HCT116 (cell line): Measurements from ENCODE around the gene CHRNB1. TPM values are rescaled to one million over a fixed set of nuclear protein-coding genes. Genes with fewer than 3 reads are reported as not detected.

Experiments used
- ATAC-seq: fragments of 200-7000 bp; cut with Tn5 transposase; 2 replicates; pipeline ENCODE4 v1.9.1; 2020; ENCODE audit warnings: mild to moderate bottlenecking, moderate library complexity
- BruUV-seq: library from RNA; stranded (reverse); fragments of 400-500 nt; replicated peaks from 2 replicates; lab custom pipeline; 2021; lab: Mats Ljungman, UMichigan
- CTCF ChIA-PET: fragments of 300-600 bp; sonication (Branson Sonifier 250); formaldehyde crosslinking; loops from one replicate; lab custom pipeline; 2021; ENCODE audit warnings: antibody characterized with exemption; lab: Charles Lee
- POLR2A ChIA-PET: fragments of 300-600, 350-600 bp; sonication (Branson Sonifier 250); formaldehyde crosslinking; loops from one replicate; lab custom pipeline; 2021; ENCODE audit warnings: antibody characterized with exemption; lab: Charles Lee
- RAD21 ChIA-PET, 2 experiments: fragments of 300-600 bp; sonication (Branson Sonifier 250); formaldehyde crosslinking; loops; one replicate each; lab custom pipeline; 2023; ENCODE audit warnings: low total read pairs in 2 of 2; ENCODE audit not compliant: uncharacterized antibody in 2 of 2, unreplicated experiment in 2 of 2, low non-redundant PET in 1 of 2; lab: Charles Lee
- DNase-seq: peaks from one replicate; pipeline ENCODE4 v3.0.0-alpha.2; 2010; ENCODE audit warnings: low read depth, low spot score
- H2AFZ ChIP-seq: fragments of 200-600 bp; shearing (Covaris generic), sonication (generic); 2 replicates; pipeline ENCODE4 v1.6.1; 2017; ENCODE audit warnings: low read depth, mixed run types, mixed read lengths, antibody characterized with exemption, low read length; ENCODE audit not compliant: poor library complexity, severe bottlenecking
- H3K27ac ChIP-seq: 2 replicates; pipeline ENCODE4 v1.5.1; 2012; ENCODE audit warnings: low read depth, low read length
- H3K27me3 ChIP-seq: fragments of 200-600 bp; sonication (generic); 2 replicates; pipeline ENCODE4 v1.6.1; 2016; ENCODE audit warnings: mixed run types, low read length, mixed read lengths; ENCODE audit not compliant: insufficient read depth
- H3K36me3 ChIP-seq, 2 experiments: fragments of 200-500 bp in 1 of 2; fragments of 200-600 bp in 1 of 2; sonication (Bioruptor generic) in 1 of 2; sonication (generic) in 1 of 2; 2 replicates each; pipeline versions ENCODE4 v1.5.1 to v1.6.1; 2014 to 2016; ENCODE audit warnings: low read length in 2 of 2, inconsistent platforms in 1 of 2, mixed read lengths in 1 of 2, mixed run types in 1 of 2; ENCODE audit not compliant: insufficient read depth in 2 of 2, control insufficient read depth in 1 of 2
- H3K4me1 ChIP-seq, 2 experiments: fragments of 200-600 bp in 1 of 2; sonication (generic) in 1 of 2; 2 replicates each; pipeline versions ENCODE4 v1.5.1 to v1.6.1; 2012 to 2017; ENCODE audit warnings: low read length in 2 of 2, inconsistent platforms in 1 of 2, mild to moderate bottlenecking in 1 of 2, mixed read lengths in 1 of 2, mixed run types in 1 of 2, moderate library complexity in 1 of 2; ENCODE audit not compliant: insufficient read depth in 2 of 2, control insufficient read depth in 1 of 2
- H3K4me2 ChIP-seq: fragments of 200-600 bp; sonication (generic); 2 replicates; pipeline ENCODE4 v1.6.1; 2017; ENCODE audit warnings: mixed run types, low read length, mixed read lengths
- H3K4me3 ChIP-seq, 2 experiments: fragments of 200-600 bp in 1 of 2; sonication (generic) in 1 of 2; replicated peaks in 1 of 2; 2 replicates each; pipeline ENCODE4 v1.5.1; 2011 to 2016; ENCODE audit warnings: low read length in 2 of 2, control low read depth in 1 of 2, low read depth in 1 of 2, mild to moderate bottlenecking in 1 of 2, mixed read lengths in 1 of 2, mixed run types in 1 of 2
- H3K79me2 ChIP-seq: fragments of 200-600 bp; sonication (generic); 2 replicates; pipeline ENCODE4 v1.6.1; 2017; ENCODE audit warnings: mild to moderate bottlenecking, mixed run types, low read length, moderate library complexity, mixed read lengths; ENCODE audit not compliant: insufficient read depth
- H3K9ac ChIP-seq: fragments of 200-600 bp; sonication (generic); 2 replicates; pipeline ENCODE4 v1.6.1; 2016; ENCODE audit warnings: low read length, mixed read lengths
- H3K9me2 ChIP-seq: fragments of 200-600 bp; sonication (generic), shearing (Covaris generic); 2 replicates; pipeline ENCODE4 v1.6.1; 2017; ENCODE audit warnings: mixed run types, mild to moderate bottlenecking, moderate library complexity; ENCODE audit not compliant: insufficient read depth
- H3K9me3 ChIP-seq, 2 experiments: fragments of 200-500 bp in 1 of 2; fragments of 200-600 bp in 1 of 2; sonication (Bioruptor generic) in 1 of 2; sonication (generic) in 1 of 2; 2 replicates each; pipeline ENCODE4 v1.6.1; 2014 to 2017; ENCODE audit warnings: low read length in 2 of 2, mixed read lengths in 2 of 2, inconsistent platforms in 1 of 2, low read depth in 1 of 2, mild to moderate bottlenecking in 1 of 2, mixed run types in 1 of 2, moderate library complexity in 1 of 2; ENCODE audit not compliant: control insufficient read depth in 1 of 2, insufficient read depth in 1 of 2
- H4K20me1 ChIP-seq: fragments of 200-600 bp; sonication (generic), shearing (Covaris generic); 2 replicates; pipeline ENCODE4 v1.6.1; 2017; ENCODE audit warnings: mixed run types, mild to moderate bottlenecking, moderate library complexity; ENCODE audit not compliant: insufficient read depth
- ATF3 ChIP-seq: IDR thresholded peaks from 2 replicates; pipeline ENCODE4 v1.6.1; 2012
- CEBPB ChIP-seq: IDR thresholded peaks from 2 replicates; pipeline ENCODE4 v1.6.1; 2012; ENCODE audit warnings: low read depth
- CTCF ChIP-seq, 3 experiments: fragments of 200-600 bp in 1 of 3; sonication (generic) in 1 of 3; IDR thresholded peaks in 2 of 3; conservative IDR thresholded peaks in 1 of 3; 2 replicates each; pipeline ENCODE4 v1.5.1; 2012 to 2017; ENCODE audit warnings: low read depth in 2 of 3, low read length in 2 of 3, antibody characterized with exemption in 1 of 3, borderline replicate concordance in 1 of 3, control low read depth in 1 of 3, mild to moderate bottlenecking in 1 of 3, mixed read lengths in 1 of 3, mixed run types in 1 of 3, moderate library complexity in 1 of 3; ENCODE audit not compliant: insufficient read depth in 1 of 3
- EGR1 ChIP-seq: IDR thresholded peaks from 2 replicates; pipeline ENCODE4 v1.6.1; 2012; ENCODE audit warnings: low read depth
- ELF1 ChIP-seq: IDR thresholded peaks from 2 replicates; pipeline ENCODE4 v1.6.1; 2012; ENCODE audit warnings: low read depth, borderline replicate concordance
- EZH2 ChIP-seq: fragments of 200-600 bp; sonication (generic); IDR thresholded peaks from 2 replicates; pipeline ENCODE4 v1.6.1; 2017; ENCODE audit warnings: antibody characterized with exemption, mixed run types
- EZH2phosphoT487 ChIP-seq: fragments of 200-600 bp; IDR thresholded peaks from 2 replicates; pipeline ENCODE4 v1.6.1; 2018; ENCODE audit warnings: antibody characterized with exemption, borderline replicate concordance
- FOSL1 ChIP-seq: IDR thresholded peaks from 2 replicates; pipeline ENCODE4 v1.6.1; 2012; ENCODE audit warnings: low read depth
- POLR2A ChIP-seq: IDR thresholded peaks from 2 replicates; pipeline ENCODE4 v1.7.0; 2011; ENCODE audit warnings: borderline replicate concordance; ENCODE audit not compliant: insufficient read depth, insufficient read length; ENCODE audit errors: extremely low read depth
- REST ChIP-seq: IDR thresholded peaks from 2 replicates; pipeline ENCODE4 v1.6.1; 2012; ENCODE audit warnings: low read depth
- SP1 ChIP-seq: IDR thresholded peaks from 2 replicates; pipeline ENCODE4 v1.6.1; 2012; ENCODE audit warnings: low read depth
- SRF ChIP-seq: IDR thresholded peaks from 2 replicates; pipeline ENCODE4 v1.6.1; 2012; ENCODE audit warnings: low read depth
- ZNF274 ChIP-seq: fragments of 200-500 bp; sonication (Bioruptor generic); IDR thresholded peaks from 2 replicates; pipeline ENCODE4 v1.6.1; 2014; ENCODE audit warnings: mild to moderate bottlenecking, low read depth, low read length, inconsistent platforms
- intact Hi-C: fragments of 100-400 bp; cut with micrococcal nuclease; formaldehyde crosslinking; loops from 2 replicates; pipeline ENCODE4 v1.10.0; 2022
- total RNA-seq: library from RNA; stranded (reverse); gene quantifications from one replicate; pipeline ENCODE4 v1.2.1, GENCODE V29; 2021; ENCODE audit not compliant: unreplicated experiment

CHRNB1 gene
- total RNA-seq, 1 experiment from 2014 or later = 10.4 TPM

GRCh38 chr17:7442142-7442541 is 2.7 kb upstream of the CHRNB1 start:
- no peaks in the 10 kb centered on the region for H3K9me3 ChIP-seq
- H2AFZ ChIP-seq = no peak overlapping the region
- no peaks in the 10 kb centered on the region for H3K9me2 ChIP-seq
- no peak overlapping the region for H3K27ac ChIP-seq
- H3K4me2 ChIP-seq = no peak overlapping the region
- H3K9ac ChIP-seq = no peak overlapping the region
- intact Hi-C loops = no loop called here
- TF ChIP-seq SRF = no peak
- TF ChIP-seq SP1 = no peak
- TF ChIP-seq ATF3 = no peak
- TF ChIP-seq ELF1 = no peak
- TF ChIP-seq, all 23 proteins: peak for 0
- DNase-seq (no peak), ATAC-seq (no peak)
- Histone ChIP-seq H3K36me3 (no peaks in the 10 kb centered on the region), H3K4me1 (peaks cover 23 to 33% of the 10 kb centered on the region in 2 experiments), H3K4me3 (no peak overlapping the region), H4K20me1 (no peaks in the 10 kb centered on the region), H3K27me3 (no peaks in the 10 kb centered on the region), H3K79me2 (no peaks in the 10 kb centered on the region)
- POLR2A ChIA-PET = no interaction called here
- RAD21 ChIA-PET = no interaction called here
- no TSS peak for BruUV-seq
- CTCF ChIA-PET = interaction anchor here (1.3 kb wide), 1 partner anchor 118 kb away, joined by 3 read pairs; no protein-coding TSS in a partner anchor

- peak overlapping the region; percentile 98 for H3K4me2 ChIP-seq
- H3K4me1 ChIP-seq = peaks cover 17 to 26% of the 10 kb centered on the region in 2 experiments
- intact Hi-C loops = loop anchor here (2.0 kb wide), 2 partner anchors 41 to 117 kb away; partner anchors contain the start of genes POLR2A and SENP3
- DNase-seq (no peak), ATAC-seq (no peak)
- no peaks in the 10 kb centered on the region for H3K9me3 ChIP-seq
- no peaks in the 10 kb centered on the region for H3K9me2 ChIP-seq
- no peak overlapping the region for H3K4me3 ChIP-seq
- H3K27me3 ChIP-seq = no peaks in the 10 kb centered on the region
- POLR2A ChIA-PET = interaction anchor here (1.0 to 2.6 kb wide), 3 partner anchors 8 to 40 kb away, joined by 3 to 19 read pairs (median 8); partner anchors contain the start of genes TMEM102 and TMEM256
- no peak overlapping the region for H3K27ac ChIP-seq
- H3K36me3 ChIP-seq = no peaks in the 10 kb centered on the region
- no peaks in the 10 kb centered on the region for H3K79me2 ChIP-seq
- BruUV-seq = no TSS peak
- no peaks in the 10 kb centered on the region for H4K20me1 ChIP-seq
- no peak overlapping the region for H2AFZ ChIP-seq
- no peak overlapping the region for H3K9ac ChIP-seq
- RAD21 ChIA-PET = interaction anchor here in 1 of 2 experiments (0.8 kb wide), 1 partner anchor 8 kb away, joined by 3 read pairs; no protein-coding TSS in a partner anchor
- CTCF ChIA-PET = interaction anchor here (3.0 kb wide), 1 partner anchor 8 kb away, joined by 28 read pairs; the partner anchor contains the start of gene TMEM102
- TF ChIP-seq POLR2A (no peak), EGR1 (no peak), CTCF (IDR thresholded peaks at IDR 0.05 in 2 of 3, conservative IDR thresholded peaks at IDR 0.05 in 1 of 3; ENCODE audit: borderline replicate concordance in 1 of 3, insufficient read depth in 1 of 3, low read depth in 2 of 3, low read length in 2 of 3) (no peak), ZNF274 (no peak), EZH2 (no peak), EZH2phosphoT487 (no peak), FOSL1 (no peak), REST (no peak), CEBPB (no peak)
Observed at GRCh38 chr17:7443499-7444485, 1.1 kb upstream of the CHRNB1 start.
